ENCODE results near the gene LIN7C.

The LIN7C gene

GRCh38 chr11:27509908-27510307, 3.3 kb upstream of the LIN7C start:
- H3K9ac ChIP-seq (ENCODE audit: low read depth, low read length, poor library complexity, severe bottlenecking) = no peak overlapping the region
- H2AFZ ChIP-seq (ENCODE audit: low read length) = no peak overlapping the region
- no peaks in the 10 kb centered on the region for H3K36me3 ChIP-seq (ENCODE audit: insufficient read depth, low read length)
- no peaks in the 10 kb centered on the region for H3K9me2 ChIP-seq (replicated peaks; ENCODE audit: low read depth, low read length)
- H3K4me2 ChIP-seq (ENCODE audit: low read depth, low read length, poor library complexity, severe bottlenecking) = no peak overlapping the region
- H3K27me3 ChIP-seq (ENCODE audit: insufficient read depth, low read length, poor library complexity, severe bottlenecking) = no peaks in the 10 kb centered on the region
- peaks cover 22% of the 10 kb centered on the region for H3K79me2 ChIP-seq (ENCODE audit: insufficient read depth, low read length)
- no peaks in the 10 kb centered on the region for H3F3A ChIP-seq (ENCODE audit: low read depth)
- peaks cover 10% of the 10 kb centered on the region for H4K20me1 ChIP-seq (ENCODE audit: insufficient read depth, low read length, poor library complexity, severe bottlenecking)
- no peak overlapping the region for H3K4me3 ChIP-seq (ENCODE audit: low read length, poor library complexity, severe bottlenecking)
- TF ChIP-seq, protein P1, sequence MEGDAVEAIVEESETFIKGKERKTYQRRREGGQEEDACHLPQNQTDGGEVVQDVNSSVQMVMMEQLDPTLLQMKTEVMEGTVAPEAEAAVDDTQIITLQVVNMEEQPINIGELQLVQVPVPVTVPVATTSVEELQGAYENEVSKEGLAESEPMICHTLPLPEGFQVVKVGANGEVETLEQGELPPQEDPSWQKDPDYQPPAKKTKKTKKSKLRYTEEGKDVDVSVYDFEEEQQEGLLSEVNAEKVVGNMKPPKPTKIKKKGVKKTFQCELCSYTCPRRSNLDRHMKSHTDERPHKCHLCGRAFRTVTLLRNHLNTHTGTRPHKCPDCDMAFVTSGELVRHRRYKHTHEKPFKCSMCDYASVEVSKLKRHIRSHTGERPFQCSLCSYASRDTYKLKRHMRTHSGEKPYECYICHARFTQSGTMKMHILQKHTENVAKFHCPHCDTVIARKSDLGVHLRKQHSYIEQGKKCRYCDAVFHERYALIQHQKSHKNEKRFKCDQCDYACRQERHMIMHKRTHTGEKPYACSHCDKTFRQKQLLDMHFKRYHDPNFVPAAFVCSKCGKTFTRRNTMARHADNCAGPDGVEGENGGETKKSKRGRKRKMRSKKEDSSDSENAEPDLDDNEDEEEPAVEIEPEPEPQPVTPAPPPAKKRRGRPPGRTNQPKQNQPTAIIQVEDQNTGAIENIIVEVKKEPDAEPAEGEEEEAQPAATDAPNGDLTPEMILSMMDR (conservative IDR thresholded peaks at IDR 0.05; ENCODE audit: low read length) = no peak
- TF ChIP-seq EZH2phosphoT487 (IDR thresholded peaks at IDR 0.05; ENCODE audit: borderline replicate concordance) = no peak
- H3K9me3 ChIP-seq (ENCODE audit: insufficient read depth, low read depth, low read length) = no peaks in the 10 kb centered on the region
- peaks cover 18% of the 10 kb centered on the region for H3K4me1 ChIP-seq (ENCODE audit: insufficient read depth, low read length, poor library complexity, severe bottlenecking)

GRCh38 chr11:27507557-27508322, 1.2 kb upstream of the LIN7C start:
- TF ChIP-seq, protein P1 (conservative IDR thresholded peaks at IDR 0.05; ENCODE audit: low read length) = no peak
- no peak for TF ChIP-seq EZH2phosphoT487 (IDR thresholded peaks at IDR 0.05; ENCODE audit: borderline replicate concordance)
- Histone ChIP-seq H3F3A (ENCODE audit: low read depth) (no peaks in the 10 kb centered on the region), H3K9me3 (ENCODE audit: insufficient read depth, low read depth, low read length) (no peaks in the 10 kb centered on the region), H2AFZ (ENCODE audit: low read length) (peak overlapping the region; percentile 95; the same call in 1 of the 2 replicates), H4K20me1 (ENCODE audit: insufficient read depth, low read length, poor library complexity, severe bottlenecking) (peaks cover 17% of the 10 kb centered on the region), H3K4me1 (ENCODE audit: insufficient read depth, low read length, poor library complexity, severe bottlenecking) (peaks cover 34% of the 10 kb centered on the region), H3K4me2 (ENCODE audit: low read depth, low read length, poor library complexity, severe bottlenecking) (peak overlapping the region; percentile 84), H3K9me2 (replicated peaks; ENCODE audit: low read depth, low read length) (no peaks in the 10 kb centered on the region), H3K79me2 (ENCODE audit: insufficient read depth, low read length) (peaks cover 42% of the 10 kb centered on the region), H3K27me3 (ENCODE audit: insufficient read depth, low read length, poor library complexity, severe bottlenecking) (no peaks in the 10 kb centered on the region), H3K4me3 (ENCODE audit: low read length, poor library complexity, severe bottlenecking) (peak overlapping the region; percentile 84), H3K9ac (ENCODE audit: low read depth, low read length, poor library complexity, severe bottlenecking) (peak overlapping the region; percentile 91), H3K36me3 (ENCODE audit: insufficient read depth, low read length) (no peaks in the 10 kb centered on the region)

- H3K4me3 ChIP-seq (ENCODE audit: low read length, poor library complexity, severe bottlenecking) = peak overlapping the region; percentile 84
- H3K9me2 ChIP-seq (replicated peaks; ENCODE audit: low read depth, low read length) = no peaks in the 10 kb centered on the region
- peaks cover 48% of the 10 kb centered on the region for H3K4me1 ChIP-seq (ENCODE audit: insufficient read depth, low read length, poor library complexity, severe bottlenecking)
- no peaks in the 10 kb centered on the region for H3K27me3 ChIP-seq (ENCODE audit: insufficient read depth, low read length, poor library complexity, severe bottlenecking)
- H3F3A ChIP-seq (ENCODE audit: low read depth) = 0 out of 2 replicates have a peak, but pooled peaks cover 3% of the 10 kb centered on the region
- H3K4me2 ChIP-seq (ENCODE audit: low read depth, low read length, poor library complexity, severe bottlenecking) = peak overlapping the region; percentile 97
- H4K20me1 ChIP-seq (ENCODE audit: insufficient read depth, low read length, poor library complexity, severe bottlenecking) = peaks cover 21% of the 10 kb centered on the region
- H3K9ac ChIP-seq (ENCODE audit: low read depth, low read length, poor library complexity, severe bottlenecking) = peak overlapping the region; percentile 91
- peak overlapping the region; percentile 79 for H2AFZ ChIP-seq (ENCODE audit: low read length)
- TF ChIP-seq EZH2phosphoT487 (IDR thresholded peaks at IDR 0.05; ENCODE audit: borderline replicate concordance) = no peak
- TF ChIP-seq, protein P1 (conservative IDR thresholded peaks at IDR 0.05; ENCODE audit: low read length) = no peak
- peaks cover 53% of the 10 kb centered on the region for H3K79me2 ChIP-seq (ENCODE audit: insufficient read depth, low read length)
- H3K9me3 ChIP-seq (ENCODE audit: insufficient read depth, low read depth, low read length) = no peaks in the 10 kb centered on the region
- H3K36me3 ChIP-seq (ENCODE audit: insufficient read depth, low read length) = peaks cover 6% of the 10 kb centered on the region; the same call in 1 of the 2 replicates
Observed at GRCh38 chr11:27505781-27506180, 788 bp downstream of the LIN7C start.

Data from Loucy (cell line).